Peyer's patch (tissue), 4 donors: Measurements from ENCODE around the gene SEZ6.

Experiments used
- CTCF ChIP-seq, 6 experiments: fragments of 450-650 bp in 4 of 6; fragments of 200-600 bp in 2 of 6; sonication (generic) in 1 of 6; IDR thresholded peaks; one replicate each; pipeline ENCODE4 v1.5.1; 2017 to 2019; ENCODE audit warnings: antibody characterized with exemption in 6 of 6, mild to moderate bottlenecking in 3 of 6, moderate library complexity in 1 of 6
- POLR2A ChIP-seq, 2 donors: fragments of 450-650 bp; IDR thresholded peaks; one replicate each; pipeline ENCODE4 v1.5.1; 2017; ENCODE audit warnings: antibody characterized with exemption in 2 of 2, mild to moderate bottlenecking in 2 of 2, moderate library complexity in 2 of 2

GRCh38 chr17:28997806-28998205 lies 8.0 kb downstream of the SEZ6 start:
- TF ChIP-seq CTCF (IDR thresholded peaks at IDR 0.05) (no peak), POLR2A (IDR thresholded peaks at IDR 0.05) (no peak)
